Activated B cell treated with CpG ODN at 0.5 μM for 24 hours (primary cell): ENCODE data around the gene CD19. TPM values are rescaled to one million over a fixed set of nuclear protein-coding genes. Genes with fewer than 3 reads are reported as not detected.
A peak's percentile ranks its signal among the peaks of the same experiment; 100 is the strongest.

Experiments
- ATAC-seq: fragments of 200-7000 bp; cut with Tn5 transposase; one replicate; pipeline ENCODE4 v1.10.0; 2021; ENCODE audit warnings: low read depth, mild to moderate bottlenecking, moderate library complexity
- CTCF ChIA-PET: fragments of 350-600 bp; sonication (Branson Sonifier 250); formaldehyde crosslinking; loops from one replicate; lab custom pipeline; 2021; ENCODE audit warnings: antibody characterized with exemption; lab: Charles Lee
- POLR2A ChIA-PET: fragments of 350-600 bp; sonication (Branson Sonifier 250); formaldehyde crosslinking; loops from one replicate; lab custom pipeline; 2021; ENCODE audit warnings: antibody characterized with exemption; lab: Charles Lee
- DNase-seq: peaks from one replicate; pipeline ENCODE4 v3.0.0; 2022
- H3K27ac Mint-ChIP-seq: one replicate; pipeline ENCODE4 v1.8.0; 2020; ENCODE audit warnings: mixed read lengths
- H3K27me3 Mint-ChIP-seq: one replicate; pipeline ENCODE4 v1.8.0; 2021; ENCODE audit warnings: mixed read lengths
- H3K36me3 Mint-ChIP-seq: one replicate; pipeline ENCODE4 v1.8.0; 2021; ENCODE audit warnings: low read depth, mixed read lengths
- H3K4me1 Mint-ChIP-seq: one replicate; pipeline ENCODE4 v1.8.0; 2021; ENCODE audit warnings: mixed read lengths
- H3K4me3 Mint-ChIP-seq: one replicate; pipeline ENCODE4 v1.8.0; 2020; ENCODE audit warnings: mild to moderate bottlenecking, mixed read lengths
- H3K9me3 Mint-ChIP-seq: one replicate; pipeline ENCODE4 v1.8.0; 2020; ENCODE audit warnings: mixed read lengths
- intact Hi-C: fragments of 100-400 bp; cut with micrococcal nuclease; formaldehyde crosslinking; loops from one replicate; pipeline ENCODE4 v1.15.1; 2024
- total RNA-seq: library from RNA; stranded (reverse); gene quantifications from 2 replicates; pipeline ENCODE4 v1.2.3, GENCODE V29; 2022
- TF ChIP-seq, protein P1 (sequence below): fragments of 200-600 bp; IDR thresholded peaks from one replicate; pipeline ENCODE4 v1.8.0; 2022; ENCODE audit warnings: antibody characterized with exemption, mild to moderate bottlenecking

The CD19 gene
- total RNA-seq, 1 donor from 2014 or later: 316 TPM

GRCh38 chr16:28901862-28902261 is 29.9 kb upstream of the CD19 start:
- intact Hi-C loops: loop anchor here (2.0 kb wide), 1 partner anchor 23 kb away; the partner anchor contains the start of gene RABEP2
- ChIA-PET CTCF (no interaction called here), POLR2A (interaction anchor here (1.2 to 1.8 kb wide), 4 partner anchors 21 to 43 kb away, joined by 3 to 6 read pairs (median 4); partner anchors contain the start of genes CD19 and SH2B1)
- H3K4me3 Mint-ChIP-seq: no peak overlapping the region
- peaks cover 32% of the 10 kb centered on the region for H3K36me3 Mint-ChIP-seq
- ATAC-seq: no peak
- H3K27ac Mint-ChIP-seq: no peak overlapping the region
- H3K4me1 Mint-ChIP-seq: peaks cover 18% of the 10 kb centered on the region
- DNase-seq: no peak
- no peaks in the 10 kb centered on the region for H3K9me3 Mint-ChIP-seq
- no peaks in the 10 kb centered on the region for H3K27me3 Mint-ChIP-seq
- TF ChIP-seq, protein P1, sequence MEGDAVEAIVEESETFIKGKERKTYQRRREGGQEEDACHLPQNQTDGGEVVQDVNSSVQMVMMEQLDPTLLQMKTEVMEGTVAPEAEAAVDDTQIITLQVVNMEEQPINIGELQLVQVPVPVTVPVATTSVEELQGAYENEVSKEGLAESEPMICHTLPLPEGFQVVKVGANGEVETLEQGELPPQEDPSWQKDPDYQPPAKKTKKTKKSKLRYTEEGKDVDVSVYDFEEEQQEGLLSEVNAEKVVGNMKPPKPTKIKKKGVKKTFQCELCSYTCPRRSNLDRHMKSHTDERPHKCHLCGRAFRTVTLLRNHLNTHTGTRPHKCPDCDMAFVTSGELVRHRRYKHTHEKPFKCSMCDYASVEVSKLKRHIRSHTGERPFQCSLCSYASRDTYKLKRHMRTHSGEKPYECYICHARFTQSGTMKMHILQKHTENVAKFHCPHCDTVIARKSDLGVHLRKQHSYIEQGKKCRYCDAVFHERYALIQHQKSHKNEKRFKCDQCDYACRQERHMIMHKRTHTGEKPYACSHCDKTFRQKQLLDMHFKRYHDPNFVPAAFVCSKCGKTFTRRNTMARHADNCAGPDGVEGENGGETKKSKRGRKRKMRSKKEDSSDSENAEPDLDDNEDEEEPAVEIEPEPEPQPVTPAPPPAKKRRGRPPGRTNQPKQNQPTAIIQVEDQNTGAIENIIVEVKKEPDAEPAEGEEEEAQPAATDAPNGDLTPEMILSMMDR: no peak

- intact Hi-C loops: loop anchor here (2.0 kb wide), 1 partner anchor 22 kb away; the partner anchor contains the start of gene RABEP2
- ChIA-PET POLR2A (interaction anchor here (1.0 to 1.5 kb wide), 3 partner anchors 20 to 41 kb away, joined by 3 to 6 read pairs (median 3); partner anchors contain the start of gene CD19), CTCF (no interaction called here)
- TF ChIP-seq, protein P1: no peak
- Mint-ChIP-seq H3K27ac (peak overlapping the region; percentile 73), H3K4me1 (peaks cover 18% of the 10 kb centered on the region), H3K36me3 (peaks cover 34% of the 10 kb centered on the region), H3K4me3 (no peak overlapping the region), H3K9me3 (no peaks in the 10 kb centered on the region), H3K27me3 (no peaks in the 10 kb centered on the region)
- ATAC-seq (peak; percentile 36), DNase-seq (no peak)
These were observed 28.9 kb upstream of the CD19 start for GRCh38 chr16:28902909-28903308.

DNA sequence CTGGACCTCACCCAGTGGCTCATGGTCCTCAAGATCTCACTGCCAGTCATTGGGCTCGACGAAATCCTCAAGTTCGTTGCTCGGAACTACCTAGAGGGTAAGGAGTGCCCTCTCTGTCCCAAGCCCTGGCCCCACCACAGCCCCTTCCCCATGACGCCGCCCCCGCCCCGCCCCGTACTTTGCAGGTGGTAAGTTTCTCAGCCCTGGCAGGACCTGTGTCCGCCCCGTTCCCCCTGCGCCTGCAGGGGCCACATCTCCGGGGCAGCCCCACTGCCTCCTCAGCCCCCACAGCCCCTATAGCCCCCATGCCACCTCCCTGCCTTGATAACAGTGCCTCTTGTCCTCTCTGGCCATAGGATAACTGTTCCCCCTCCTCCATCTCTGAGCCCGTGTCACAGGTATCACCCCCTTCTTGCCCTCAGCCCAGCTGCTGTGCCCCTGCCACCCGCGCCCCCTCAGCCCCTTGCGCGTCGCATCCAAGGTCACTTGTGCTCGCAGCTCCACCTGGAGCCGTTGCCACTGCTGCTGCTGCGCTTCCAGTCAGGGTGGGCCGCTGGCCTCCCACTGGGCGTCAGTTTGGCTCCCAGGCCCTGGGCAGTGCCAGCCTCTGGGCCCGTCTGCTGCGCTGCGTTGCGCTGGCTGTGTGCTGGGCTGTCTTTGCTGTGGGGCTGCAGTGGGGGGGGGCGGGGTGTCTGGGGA is 28.3 kb upstream of the CD19 start:
- CTCF ChIA-PET: no interaction called here
- no peaks in the 10 kb centered on the region for H3K9me3 Mint-ChIP-seq
- H3K36me3 Mint-ChIP-seq: peaks cover 32% of the 10 kb centered on the region
- no peaks in the 10 kb centered on the region for H3K27me3 Mint-ChIP-seq
- H3K4me3 Mint-ChIP-seq: no peak overlapping the region
- H3K4me1 Mint-ChIP-seq: peaks cover 18% of the 10 kb centered on the region
- POLR2A ChIA-PET: interaction anchor here (0.6 to 1.1 kb wide), 5 partner anchors 13 to 81 kb away, joined by 3 to 5 read pairs (median 3); no protein-coding TSS in a partner anchor
- intact Hi-C loops: loop anchor here (2.0 kb wide), 1 partner anchor 21 kb away; the partner anchor contains the start of gene RABEP2
- ATAC-seq (no peak), DNase-seq (no peak)
- TF ChIP-seq, protein P1: no peak
- no peak overlapping the region for H3K27ac Mint-ChIP-seq

- Mint-ChIP-seq H3K4me3 (no peak overlapping the region), H3K27me3 (no peaks in the 10 kb centered on the region), H3K9me3 (no peaks in the 10 kb centered on the region), H3K4me1 (peaks cover 18% of the 10 kb centered on the region), H3K36me3 (peaks cover 35% of the 10 kb centered on the region), H3K27ac (no peak overlapping the region)
- ChIA-PET POLR2A (interaction anchor here (0.6 to 1.1 kb wide), 2 partner anchors 37 to 80 kb away, joined by 3 to 4 read pairs; no protein-coding TSS in a partner anchor), CTCF (no interaction called here)
- intact Hi-C loops: no loop called here
- no peak for DNase-seq
- TF ChIP-seq, protein P1: no peak
- no peak for ATAC-seq
These were observed 27.4 kb upstream of the CD19 start for GRCh38 chr16:28904363-28904762.

GRCh38 chr16:28904828-28905227 is 26.9 kb upstream of the CD19 start:
- Mint-ChIP-seq H3K4me1 (peaks cover 18% of the 10 kb centered on the region), H3K4me3 (no peak overlapping the region), H3K36me3 (peaks cover 37% of the 10 kb centered on the region), H3K27me3 (no peaks in the 10 kb centered on the region), H3K9me3 (no peaks in the 10 kb centered on the region), H3K27ac (no peak overlapping the region)
- no peak for ATAC-seq
- ChIA-PET POLR2A (interaction anchor here (0.5 to 1.1 kb wide), 2 partner anchors 8 to 36 kb away, joined by 3 to 7 read pairs; no protein-coding TSS in a partner anchor), CTCF (no interaction called here)
- intact Hi-C loops: no loop called here
- TF ChIP-seq, protein P1: no peak
- DNase-seq: no peak
